Measurements from ENCODE around the gene GALM.

DNA sequence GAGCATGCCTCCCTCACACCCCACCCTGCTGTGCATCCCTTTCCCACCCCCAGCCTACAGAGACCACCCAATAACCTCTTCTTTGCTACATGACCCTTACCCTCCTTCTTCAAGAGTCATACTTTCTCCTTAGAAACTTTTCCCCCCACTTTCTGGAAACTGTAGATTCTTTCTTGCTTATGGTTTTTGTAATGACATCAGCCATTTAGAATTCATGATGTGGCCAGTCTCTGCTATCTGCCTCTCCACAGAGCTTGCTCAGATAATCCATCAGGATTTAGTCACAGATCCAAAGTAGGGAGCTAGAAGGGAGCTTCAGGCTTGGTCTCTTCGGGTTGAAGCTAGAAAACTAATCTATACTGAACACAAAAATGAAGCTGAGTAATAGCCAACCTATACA is 36.5 kb downstream of the GALM start:
- TF ChIP-seq, protein P1, sequence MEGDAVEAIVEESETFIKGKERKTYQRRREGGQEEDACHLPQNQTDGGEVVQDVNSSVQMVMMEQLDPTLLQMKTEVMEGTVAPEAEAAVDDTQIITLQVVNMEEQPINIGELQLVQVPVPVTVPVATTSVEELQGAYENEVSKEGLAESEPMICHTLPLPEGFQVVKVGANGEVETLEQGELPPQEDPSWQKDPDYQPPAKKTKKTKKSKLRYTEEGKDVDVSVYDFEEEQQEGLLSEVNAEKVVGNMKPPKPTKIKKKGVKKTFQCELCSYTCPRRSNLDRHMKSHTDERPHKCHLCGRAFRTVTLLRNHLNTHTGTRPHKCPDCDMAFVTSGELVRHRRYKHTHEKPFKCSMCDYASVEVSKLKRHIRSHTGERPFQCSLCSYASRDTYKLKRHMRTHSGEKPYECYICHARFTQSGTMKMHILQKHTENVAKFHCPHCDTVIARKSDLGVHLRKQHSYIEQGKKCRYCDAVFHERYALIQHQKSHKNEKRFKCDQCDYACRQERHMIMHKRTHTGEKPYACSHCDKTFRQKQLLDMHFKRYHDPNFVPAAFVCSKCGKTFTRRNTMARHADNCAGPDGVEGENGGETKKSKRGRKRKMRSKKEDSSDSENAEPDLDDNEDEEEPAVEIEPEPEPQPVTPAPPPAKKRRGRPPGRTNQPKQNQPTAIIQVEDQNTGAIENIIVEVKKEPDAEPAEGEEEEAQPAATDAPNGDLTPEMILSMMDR (IDR thresholded peaks at IDR 0.05; ENCODE audit: low read length), result no peak
- TF ChIP-seq EZH2 (IDR thresholded peaks at IDR 0.05; ENCODE audit: borderline replicate concordance, low read length), result no peak
